ENCODE results near the gene SECTM1. TPM values are rescaled to one million over a fixed set of nuclear protein-coding genes. Genes with fewer than 3 reads are reported as not detected.

The SECTM1 gene
- total and polyA plus RNA-seq, 8 donors = 0.74 to 7.4 (median 1.6) TPM

GRCh38 chr17:82276938-82277337 is 56.6 kb downstream of the SECTM1 start:
- Histone ChIP-seq H3K27me3 (no peaks in the 10 kb centered on the region), H3K4me1 (peaks cover 10 to 31% (median 12%) of the 10 kb centered on the region in 3 donors), H3K9me3 (no peaks in the 10 kb centered on the region), H3K36me3 (no peaks in the 10 kb centered on the region), H3K27ac (no peak overlapping the region), H3K4me3 (no peak overlapping the region)
- no peak for TF ChIP-seq CTCF (IDR thresholded peaks at IDR 0.05)
- ATAC-seq (no peak), FAIRE-seq (no peak), DNase-seq (no peak)
- intact Hi-C loops (cut with DNase I) = no loop called here
- 84 to 89% methylated on average over 5 of the region's 5 CpGs for WGBS, 2 donors

DNA sequence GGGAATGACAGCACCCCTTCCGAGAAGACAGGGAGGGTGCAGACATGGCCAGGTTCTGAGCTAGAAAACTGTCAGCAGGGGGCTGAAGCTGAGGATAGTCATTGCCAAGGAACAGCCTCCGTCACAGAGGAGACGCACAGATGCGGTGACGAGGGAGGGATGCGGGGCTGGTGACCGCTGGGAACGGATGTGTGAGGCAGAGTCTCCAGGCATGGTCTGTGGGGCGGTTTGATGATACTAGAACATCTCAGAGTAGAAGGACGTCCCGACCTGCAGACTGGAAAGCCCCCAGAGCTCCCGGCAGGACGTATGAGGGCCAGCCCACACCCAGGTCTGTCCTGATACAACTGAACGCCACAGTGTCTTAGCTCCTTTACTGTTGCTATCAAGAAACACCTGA is 58.2 kb downstream of the SECTM1 start:
- H3K4me3 ChIP-seq = no peak overlapping the region
- H3K4me1 ChIP-seq = peaks cover 15 to 39% (median 17%) of the 10 kb centered on the region in 3 donors
- no peaks in the 10 kb centered on the region for H3K9me3 ChIP-seq
- no peak for FAIRE-seq
- H3K36me3 ChIP-seq = no peaks in the 10 kb centered on the region
- 94% methylated on average over 14 of the region's 14 CpGs for WGBS, 2 donors
- H3K27me3 ChIP-seq = no peaks in the 10 kb centered on the region
- ATAC-seq = no peak
- TF ChIP-seq CTCF (IDR thresholded peaks at IDR 0.05) = no peak
- H3K27ac ChIP-seq = no peak overlapping the region
- intact Hi-C loops (cut with DNase I) = no loop called here
- DNase-seq = peak in 2 of 6 donors; percentile 16 to 51

DNA sequence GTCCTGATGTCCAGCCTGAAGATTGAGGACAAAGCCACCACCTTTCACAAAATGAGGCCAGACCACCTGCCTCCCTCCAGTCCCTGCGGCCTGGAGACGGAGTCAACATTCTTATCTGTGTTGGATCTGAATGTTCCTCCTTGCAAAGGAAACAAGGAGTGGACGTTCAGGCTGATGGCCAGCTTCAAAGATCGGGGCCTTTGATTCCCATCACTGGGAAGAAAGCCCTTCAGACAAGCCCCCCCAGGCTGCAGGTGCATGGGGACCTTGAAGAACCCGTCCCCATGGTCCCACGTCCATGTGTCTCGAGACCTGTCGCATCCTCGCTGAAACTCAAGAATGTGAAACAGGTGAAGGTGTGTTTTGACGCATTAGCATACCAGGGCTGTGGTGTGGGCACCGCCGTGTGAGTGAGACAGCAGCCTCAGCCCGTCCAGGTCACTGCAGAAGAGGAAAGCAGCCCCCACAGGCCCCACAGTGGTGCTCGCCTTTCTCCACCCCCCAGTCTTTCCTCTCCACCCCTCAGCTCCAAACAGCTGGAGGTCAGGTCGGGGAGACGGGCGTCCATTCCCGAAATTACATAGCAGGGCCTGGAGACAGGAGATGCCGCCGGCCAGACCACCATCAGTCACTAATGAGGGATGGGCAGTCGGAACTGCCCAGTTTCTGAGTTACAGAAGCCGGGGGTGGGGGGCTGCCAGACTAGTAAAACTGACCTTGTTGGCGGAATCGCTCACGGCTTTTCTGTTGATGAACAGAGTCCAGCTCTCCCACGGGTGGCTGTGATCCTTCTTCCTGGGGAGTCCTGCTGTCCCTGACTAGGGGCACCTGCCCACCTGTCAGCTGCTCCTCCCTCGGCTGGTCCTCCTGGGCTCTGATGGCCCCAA is 59.2 kb downstream of the SECTM1 start:
- WGBS, 2 donors = 51 to 52% methylated on average over 27 of the region's 27 CpGs
- intact Hi-C loops (cut with DNase I) = no loop called here
- Histone ChIP-seq H3K4me1 (peaks cover 19 to 47% (median 24%) of the 10 kb centered on the region in 3 donors), H3K9me3 (no peaks in the 10 kb centered on the region), H3K27ac (peak overlapping the region; percentile 97 to 99 (median 98)), H3K27me3 (no peaks in the 10 kb centered on the region), H3K36me3 (no peaks in the 10 kb centered on the region), H3K4me3 (peak overlapping the region; percentile 76 to 97 (median 90))
- TF ChIP-seq CTCF (IDR thresholded peaks at IDR 0.05) = no peak
- peak in 2 of 6 donors; percentile 19 to 59 for DNase-seq
- FAIRE-seq = no peak
- no peak for ATAC-seq

- DNase-seq = peak; percentile 89 to 98 (median 94)
- peak within 1 kb of the TSS; percentile 97 to 99 (median 98) for H3K27ac ChIP-seq
- H3K9me3 ChIP-seq = no peaks in the 10 kb centered on the region
- no peak for TF ChIP-seq CTCF (IDR thresholded peaks at IDR 0.05)
- no peaks in the 10 kb centered on the region for H3K27me3 ChIP-seq
- 3% methylated on average over 69 to 80 of the region's 80 CpGs for WGBS, 2 donors
- no peaks in the 10 kb centered on the region for H3K36me3 ChIP-seq
- H3K4me3 ChIP-seq = peak within 1 kb of the TSS; percentile 76 to 97 (median 90)
- H3K4me1 ChIP-seq = peaks cover 27 to 47% (median 32%) of the 10 kb centered on the region in 3 donors
- intact Hi-C loops (cut with DNase I) = no loop called here
- FAIRE-seq = no peak
- peak; percentile 90 to 94 (median 92) for ATAC-seq
Measured at GRCh38 chr17:82273327-82274133, 60.0 kb downstream of the SECTM1 start, which contains the start of gene CSNK1D. Gene CSNK1D, minus strand, starts transcription at chr17:82273700. Its CDS starts 319 bp downstream, at chr17:82273381.

All from pancreas (tissue), 10 donors.